Left ventricle myocardium inferior (tissue), 1 donor: ENCODE results near the gene FBXO17. TPM values are rescaled to one million over a fixed set of nuclear protein-coding genes. Genes with fewer than 3 reads are reported as not detected.

Source experiments
- DNase-seq: peaks from one replicate; pipeline ENCODE4 v3.0.0-alpha.2; 2020
- H3K27ac ChIP-seq: fragments of 200-600 bp; replicated peaks from 2 replicates; pipeline ENCODE4 v1.8.0; 2021
- H3K27me3 ChIP-seq: fragments of 200-600 bp; 2 replicates; pipeline ENCODE4 v1.8.0; 2021; ENCODE audit warnings: low read depth
- H3K36me3 ChIP-seq: fragments of 200-600 bp; 2 replicates; pipeline ENCODE4 v1.8.0; 2021
- H3K4me1 ChIP-seq: fragments of 200-600 bp; 2 replicates; pipeline ENCODE4 v1.8.0; 2021
- H3K4me3 ChIP-seq: fragments of 200-600 bp; 2 replicates; pipeline ENCODE4 v1.8.0; 2021; ENCODE audit warnings: mild to moderate bottlenecking, moderate library complexity
- H3K9me3 ChIP-seq: fragments of 200-600 bp; replicated peaks from 2 replicates; pipeline ENCODE4 v1.8.0; 2021
- intact Hi-C: fragments of 100-400 bp; cut with micrococcal nuclease; formaldehyde crosslinking; loops from one replicate; pipeline ENCODE4 v1.11.0; 2022
- total RNA-seq: library from RNA; stranded (reverse); fragmentation: NEBNext Ultra II Directional; extraction: Animal tissue kit (Norgen Biotek cat#: 25700); gene quantifications from one replicate; pipeline ENCODE4 v1.2.1, GENCODE V29; 2021
- TF ChIP-seq, protein P1 (sequence below): fragments of 200-600 bp; IDR thresholded peaks from 2 replicates; pipeline ENCODE4 v1.8.0; 2021; ENCODE audit warnings: antibody characterized with exemption, mild to moderate bottlenecking, borderline replicate concordance
- donor health status: DM: no; HTN: yes; CAD: no; lungs with severe emphysema.

The FBXO17 gene
- total RNA-seq, 1 donor from 2014 or later: 3.0 TPM

- intact Hi-C loops: no loop called here
- Histone ChIP-seq H3K4me1 (peaks cover 12% of the 10 kb centered on the region), H3K9me3 (no peaks in the 10 kb centered on the region), H3K36me3 (no peaks in the 10 kb centered on the region), H3K27ac (no peak overlapping the region), H3K27me3 (peaks cover 17% of the 10 kb centered on the region), H3K4me3 (no peak overlapping the region)
- TF ChIP-seq, protein P1, sequence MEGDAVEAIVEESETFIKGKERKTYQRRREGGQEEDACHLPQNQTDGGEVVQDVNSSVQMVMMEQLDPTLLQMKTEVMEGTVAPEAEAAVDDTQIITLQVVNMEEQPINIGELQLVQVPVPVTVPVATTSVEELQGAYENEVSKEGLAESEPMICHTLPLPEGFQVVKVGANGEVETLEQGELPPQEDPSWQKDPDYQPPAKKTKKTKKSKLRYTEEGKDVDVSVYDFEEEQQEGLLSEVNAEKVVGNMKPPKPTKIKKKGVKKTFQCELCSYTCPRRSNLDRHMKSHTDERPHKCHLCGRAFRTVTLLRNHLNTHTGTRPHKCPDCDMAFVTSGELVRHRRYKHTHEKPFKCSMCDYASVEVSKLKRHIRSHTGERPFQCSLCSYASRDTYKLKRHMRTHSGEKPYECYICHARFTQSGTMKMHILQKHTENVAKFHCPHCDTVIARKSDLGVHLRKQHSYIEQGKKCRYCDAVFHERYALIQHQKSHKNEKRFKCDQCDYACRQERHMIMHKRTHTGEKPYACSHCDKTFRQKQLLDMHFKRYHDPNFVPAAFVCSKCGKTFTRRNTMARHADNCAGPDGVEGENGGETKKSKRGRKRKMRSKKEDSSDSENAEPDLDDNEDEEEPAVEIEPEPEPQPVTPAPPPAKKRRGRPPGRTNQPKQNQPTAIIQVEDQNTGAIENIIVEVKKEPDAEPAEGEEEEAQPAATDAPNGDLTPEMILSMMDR: no peak
- no peak for DNase-seq
Measured at GRCh38 chr19:38953677-38954076, 21.9 kb downstream of the FBXO17 start.

DNA sequence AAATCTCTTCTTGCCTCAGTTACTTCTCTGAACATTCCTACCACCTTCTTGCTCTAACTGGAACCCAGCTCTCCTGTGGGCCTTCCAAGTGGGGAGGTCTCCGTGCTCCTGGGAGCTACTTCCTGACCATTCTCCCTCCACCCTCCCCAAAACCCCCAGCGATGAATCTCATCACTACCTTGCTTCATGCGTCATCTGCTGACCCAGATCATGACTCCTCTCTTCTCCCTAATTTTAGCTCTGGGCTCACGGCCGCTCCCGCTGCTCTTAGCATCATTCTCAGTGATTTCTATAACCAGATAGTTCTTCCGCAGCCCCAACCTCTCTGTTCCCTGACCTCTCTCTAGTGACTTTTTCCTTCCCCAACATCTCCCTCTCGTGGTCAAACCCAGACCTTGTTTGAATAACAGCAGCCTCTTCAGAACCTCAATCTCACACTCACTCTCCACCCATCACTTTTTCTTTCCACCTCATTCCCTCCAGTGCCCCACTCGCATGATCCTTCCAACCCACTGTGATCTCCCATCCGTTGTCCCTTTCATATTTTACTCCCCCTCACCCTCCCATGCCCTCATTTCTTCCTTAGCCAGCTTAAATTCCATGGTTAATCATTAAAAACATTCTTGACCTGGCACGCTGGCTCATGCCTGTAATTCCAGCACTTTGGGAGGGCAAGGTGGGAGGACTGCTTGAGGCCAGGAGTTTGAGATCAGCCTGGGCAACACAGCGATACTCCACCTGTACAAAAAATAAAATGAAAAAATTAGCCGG is 23.0 kb downstream of the FBXO17 start:
- intact Hi-C loops: no loop called here
- H3K36me3 ChIP-seq: no peaks in the 10 kb centered on the region
- DNase-seq: no peak
- no peaks in the 10 kb centered on the region for H3K9me3 ChIP-seq
- peaks cover 17% of the 10 kb centered on the region for H3K27me3 ChIP-seq
- H3K27ac ChIP-seq: no peak overlapping the region
- TF ChIP-seq, protein P1: peak; percentile 53
- H3K4me1 ChIP-seq: peaks cover 12% of the 10 kb centered on the region
- H3K4me3 ChIP-seq: no peak overlapping the region

- no peaks in the 10 kb centered on the region for H3K9me3 ChIP-seq
- H3K27me3 ChIP-seq: peaks cover 17% of the 10 kb centered on the region
- H3K4me1 ChIP-seq: peaks cover 12% of the 10 kb centered on the region
- intact Hi-C loops: no loop called here
- no peak overlapping the region for H3K27ac ChIP-seq
- H3K36me3 ChIP-seq: no peaks in the 10 kb centered on the region
- DNase-seq: no peak
- no peak overlapping the region for H3K4me3 ChIP-seq
- TF ChIP-seq, protein P1: no peak
Measured at GRCh38 chr19:38951187-38951586, 24.4 kb downstream of the FBXO17 start.

DNA sequence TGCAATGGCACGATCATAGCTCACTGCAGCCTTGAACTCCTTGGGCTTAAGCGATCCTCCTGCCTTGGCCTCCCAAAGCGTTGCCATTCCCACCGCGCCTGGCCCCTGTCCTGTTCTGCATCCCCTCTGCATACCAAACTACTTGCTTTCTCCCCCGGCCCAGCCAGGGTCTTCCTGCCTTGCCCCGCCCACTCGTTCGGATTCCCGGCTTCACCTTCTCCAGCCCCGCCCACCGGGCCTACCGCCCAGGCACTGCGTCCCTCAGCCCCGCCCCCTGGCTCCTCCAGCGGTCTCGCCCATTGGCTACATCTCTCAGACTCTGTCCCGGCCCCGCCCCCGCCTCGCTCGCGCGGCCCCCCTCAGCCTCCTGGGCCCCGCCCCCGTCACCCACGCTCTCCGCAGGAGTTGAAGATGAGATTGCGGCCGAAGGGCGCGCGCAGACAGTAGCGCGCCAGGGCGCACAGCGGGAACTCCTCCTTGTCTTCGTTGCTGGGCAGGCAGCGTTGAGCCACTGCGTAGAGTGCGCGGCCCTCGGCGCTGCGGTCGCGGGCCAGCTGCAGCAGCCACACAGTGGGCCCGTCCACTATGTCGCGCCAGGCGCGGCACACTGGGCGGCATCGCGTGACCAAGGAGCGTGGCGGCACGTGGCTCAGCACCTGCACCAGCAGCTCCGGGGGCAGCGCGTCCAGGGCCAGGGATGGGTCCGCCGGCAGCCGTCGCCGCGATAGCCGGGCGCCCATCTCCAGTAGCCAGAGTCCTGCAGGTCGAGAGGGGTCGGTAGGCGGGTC is 25.8 kb downstream of the FBXO17 start:
- Histone ChIP-seq H3K27me3 (peaks cover 17% of the 10 kb centered on the region), H3K27ac (no peak overlapping the region), H3K36me3 (peaks cover 1% of the 10 kb centered on the region), H3K9me3 (no peaks in the 10 kb centered on the region), H3K4me1 (peaks cover 12% of the 10 kb centered on the region), H3K4me3 (peak overlapping the region; percentile 64)
- peak; percentile 87 for DNase-seq
- intact Hi-C loops: no loop called here
- TF ChIP-seq, protein P1: no peak

DNA sequence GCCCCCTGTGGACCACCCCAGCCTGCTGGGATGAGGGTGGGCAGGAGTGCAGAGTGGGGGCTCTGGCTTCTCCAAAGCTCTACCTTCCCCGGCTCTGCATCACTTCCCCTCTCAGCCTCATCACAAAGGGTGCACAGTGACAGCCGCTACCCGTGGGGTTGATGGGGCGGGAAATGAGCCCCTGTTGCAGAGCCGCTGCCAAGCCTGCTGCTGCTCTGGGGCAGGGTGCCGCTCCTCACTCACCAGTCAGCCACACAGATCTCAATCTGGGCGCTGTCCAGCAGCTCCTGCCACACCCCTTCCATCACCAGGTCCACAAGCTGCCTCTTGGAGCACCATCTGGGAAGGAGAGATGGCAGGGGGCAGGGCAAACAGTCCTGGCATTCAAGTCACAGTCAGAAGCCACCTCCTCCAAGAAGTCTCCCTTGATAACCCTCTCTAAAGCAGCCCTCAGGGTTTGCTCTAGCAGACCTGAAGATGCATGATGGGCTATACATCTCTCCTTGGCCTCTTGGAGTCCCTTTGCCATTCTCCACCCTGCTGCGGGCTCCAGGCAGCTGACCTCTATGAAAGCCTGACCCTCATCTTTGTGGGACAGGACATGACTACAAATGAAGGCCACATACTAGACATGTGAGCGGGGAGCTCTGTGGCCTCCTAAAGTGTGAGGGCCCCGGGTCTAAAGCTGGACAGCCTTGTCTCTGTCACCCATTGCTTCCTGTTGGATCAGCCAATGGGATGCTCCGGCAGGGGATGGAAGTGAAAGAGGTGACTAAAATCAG is 29.1 kb downstream of the FBXO17 start:
- no peak overlapping the region for H3K4me3 ChIP-seq
- TF ChIP-seq, protein P1: no peak
- peaks cover 12% of the 10 kb centered on the region for H3K4me1 ChIP-seq
- H3K36me3 ChIP-seq: peaks cover 4% of the 10 kb centered on the region
- no peak for DNase-seq
- peaks cover 13% of the 10 kb centered on the region for H3K27me3 ChIP-seq
- H3K9me3 ChIP-seq: no peaks in the 10 kb centered on the region
- intact Hi-C loops: no loop called here
- H3K27ac ChIP-seq: no peak overlapping the region
